A549 (cell line): ENCODE results near the gene TNIK. TPM values are rescaled to one million over a fixed set of nuclear protein-coding genes. Genes with fewer than 3 reads are reported as not detected.

Experiments used
- ATAC-seq, 2 experiments: fragments of 200-7000 bp in 1 of 2; fragments of >200 bp in 1 of 2; cut with Nextera tagmentation in 1 of 2; cut with Tn5 transposase in 1 of 2; 3 replicates each; pipeline versions ENCODE4 v1.8.0 to v1.9.1; 2018 to 2020; ENCODE audit warnings: mild to moderate bottlenecking in 1 of 2, moderate library complexity in 1 of 2
- CTCF ChIA-PET: fragments of 300-600 bp; sonication (Branson Sonifier 250); formaldehyde crosslinking; extraction: SDS; loops from one replicate; lab custom pipeline; 2021; ENCODE audit warnings: antibody characterized with exemption, inconsistent platforms; lab: Yijun Ruan, JAX
- POLR2A ChIA-PET: fragments of 350-600 bp; formaldehyde crosslinking; extraction: SDS; loops from one replicate; lab custom pipeline; 2021; ENCODE audit warnings: antibody characterized with exemption, inconsistent platforms; lab: Yijun Ruan, JAX
- DNase-seq, 2 experiments: peaks; one replicate each; pipeline versions ENCODE4 v3.0.0 to v3.0.0-alpha.2; 2011 to 2016; ENCODE audit warnings: low read depth in 1 of 2, low spot score in 1 of 2
- FAIRE-seq: peaks from 2 replicates; lab custom pipeline; 2011; peaks lifted over from hg19 to GRCh38; lab: Jason Lieb, UNC
- H3K27ac ChIP-seq, 2 experiments: fragments of >200 bp; sonication (Bioruptor Twin); formaldehyde crosslinking; 3 replicates each; pipeline ENCODE4 v1.5.1; 2016 to 2017
- H3K4me1 ChIP-seq: fragments of >200 bp; sonication (Bioruptor Twin); formaldehyde crosslinking; 3 replicates; pipeline ENCODE4 v1.6.1; 2016
- H3K4me2 ChIP-seq: fragments of >200 bp; sonication (Bioruptor Twin); formaldehyde crosslinking; 3 replicates; pipeline ENCODE4 v1.6.1; 2016
- H3K4me3 ChIP-seq: fragments of >200 bp; sonication (Bioruptor Twin); formaldehyde crosslinking; 3 replicates; pipeline ENCODE4 v1.5.1; 2016
- H3K9me3 ChIP-seq: fragments of >200 bp; sonication (Bioruptor Twin); formaldehyde crosslinking; 3 replicates; pipeline ENCODE4 v1.6.1; 2016
- CEBPB ChIP-seq, 2 experiments: fragments of >200 bp in 1 of 2; sonication (Bioruptor Twin) in 1 of 2; formaldehyde crosslinking in 1 of 2; IDR thresholded peaks; 2 replicates each; pipeline ENCODE4 v1.6.1; 2012 to 2016
- CHD4 ChIP-seq: fragments of 200-600 bp; sonication (generic); IDR thresholded peaks from 2 replicates; pipeline ENCODE4 v1.6.1; 2016; ENCODE audit warnings: antibody characterized with exemption, mild to moderate bottlenecking, borderline replicate concordance
- E2F6 ChIP-seq: IDR thresholded peaks from 2 replicates; pipeline ENCODE4 v1.6.1; 2012; ENCODE audit warnings: low read depth, borderline replicate concordance
- EHF ChIP-seq: fragments of 250-450 bp; sonication (Bioruptor Pico); IDR thresholded peaks from 2 replicates; pipeline ENCODE4 v1.5.0; 2020; ENCODE audit warnings: mild to moderate bottlenecking
- EP300 ChIP-seq, 2 experiments: fragments of >200 bp; sonication (Bioruptor Twin); formaldehyde crosslinking; IDR thresholded peaks; 2 replicates in 1 of 2; 3 replicates in 1 of 2; pipeline ENCODE4 v1.6.1; 2016 to 2017
- FOSL2 ChIP-seq, 2 experiments: fragments of 450-650 bp in 1 of 2; fragments of >200 bp in 1 of 2; sonication (Bioruptor Twin) in 1 of 2; formaldehyde crosslinking; IDR thresholded peaks; 2 replicates each; pipeline versions ENCODE4 v1.5.0 to v1.6.1; 2016 to 2020; ENCODE audit warnings: mild to moderate bottlenecking in 1 of 2, moderate library complexity in 1 of 2
- FOXS1 ChIP-seq: fragments of 250-450 bp; sonication (Bioruptor Pico); IDR thresholded peaks from 2 replicates; pipeline ENCODE4 v1.5.0; 2020; ENCODE audit warnings: mild to moderate bottlenecking, moderate library complexity
- HEYL ChIP-seq: fragments of 250-450 bp; sonication (Bioruptor Pico); IDR thresholded peaks from 2 replicates; pipeline ENCODE4 v1.8.0; 2021; ENCODE audit warnings: mild to moderate bottlenecking, moderate library complexity
- HOXA7 ChIP-seq: fragments of 250-450 bp; sonication (Bioruptor Pico); IDR thresholded peaks from 2 replicates; pipeline ENCODE4 v1.5.0; 2020; ENCODE audit warnings: mild to moderate bottlenecking, moderate library complexity
- HOXB13 ChIP-seq: fragments of 250-450 bp; sonication (Bioruptor Pico); IDR thresholded peaks from 2 replicates; pipeline ENCODE4 v1.5.0; 2020; ENCODE audit warnings: low read depth, mild to moderate bottlenecking, moderate library complexity
- JUN ChIP-seq, 2 experiments: fragments of >200 bp; sonication (Bioruptor Twin); formaldehyde crosslinking; IDR thresholded peaks; 2 replicates in 1 of 2; 3 replicates in 1 of 2; pipeline ENCODE4 v1.6.1; 2016 to 2017
- JUNB ChIP-seq: fragments of >200 bp; sonication (Bioruptor Twin); formaldehyde crosslinking; IDR thresholded peaks from 2 replicates; pipeline ENCODE4 v1.6.1; 2016
- NR3C1 ChIP-seq: fragments of >200 bp; sonication (Bioruptor Twin); formaldehyde crosslinking; IDR thresholded peaks from 3 replicates; pipeline ENCODE4 v1.6.1; 2017
- POLR2A ChIP-seq: IDR thresholded peaks from 2 replicates; pipeline ENCODE4 v1.6.1; 2012; ENCODE audit warnings: mild to moderate bottlenecking, low read length
- RAD21 ChIP-seq, 2 experiments: fragments of >200 bp in 1 of 2; sonication (Bioruptor Twin) in 1 of 2; formaldehyde crosslinking in 1 of 2; IDR thresholded peaks in 1 of 2; conservative IDR thresholded peaks in 1 of 2; 2 replicates in 1 of 2; 3 replicates in 1 of 2; pipeline ENCODE4 v1.6.1; 2012 to 2018; ENCODE audit warnings: inconsistent platforms in 1 of 2
- REST ChIP-seq: fragments of 200-600 bp; sonication (generic); IDR thresholded peaks from 2 replicates; pipeline ENCODE4 v1.6.1; 2016; ENCODE audit warnings: antibody characterized with exemption, mild to moderate bottlenecking, moderate library complexity
- TFCP2L1 ChIP-seq: fragments of 250-450 bp; sonication (Bioruptor Pico); IDR thresholded peaks from 2 replicates; pipeline ENCODE4 v1.5.0; 2021; ENCODE audit warnings: mild to moderate bottlenecking
- TP53 ChIP-seq: fragments of 250-450 bp; sonication (Bioruptor Pico); IDR thresholded peaks from 2 replicates; pipeline ENCODE4 v1.5.0; 2021; ENCODE audit warnings: mild to moderate bottlenecking, moderate library complexity
- USF2 ChIP-seq: fragments of 450-650 bp; IDR thresholded peaks from 2 replicates; pipeline ENCODE4 v1.6.1; 2014; ENCODE audit warnings: antibody characterized with exemption
- ZFP36 ChIP-seq: fragments of 450-650 bp; IDR thresholded peaks from 2 replicates; pipeline ENCODE4 v1.6.1; 2014; ENCODE audit warnings: borderline replicate concordance; ENCODE audit not compliant: partially characterized antibody
- ZSCAN20 ChIP-seq: fragments of 250-450 bp; sonication (Bioruptor Pico); IDR thresholded peaks from 2 replicates; pipeline ENCODE4 v1.8.0; 2022; ENCODE audit warnings: mild to moderate bottlenecking, moderate library complexity
- WGBS: methylation state at CpG from one replicate; pipeline ENCODE4 v1.1.6; 2017; ENCODE audit errors: missing lambda C conversion rate; 5-methylcytosine and 5-hydroxymethylcytosine counted together
- polyA plus RNA-seq, 4 experiments: library from polyadenylated mRNA; depleted of rRNA in 3 of 4; stranded (reverse); fragments of >200 nt; fragmentation: RNase III in 1 of 4; extraction: RNeasy Plus Mini Kit Qiagen cat#74134 plus additional on column Dnase treatment in 1 of 4; gene quantifications; 2 replicates in 3 of 4; 3 replicates in 1 of 4; pipeline ENCODE4 v1.2.3, GENCODE V29; 2011 to 2017
- TF ChIP-seq, protein P1 (sequence below): IDR thresholded peaks from 2 replicates; pipeline ENCODE4 v1.6.1; 2012
- TF ChIP-seq, protein P2 (sequence below): fragments of 250-450 bp; sonication (Bioruptor Pico); IDR thresholded peaks from 2 replicates; pipeline ENCODE4 v1.5.0; 2020; ENCODE audit warnings: low read depth, mild to moderate bottlenecking, moderate library complexity
- TF ChIP-seq, protein P3 (sequence below): fragments of 250-450 bp; sonication (Bioruptor Pico); IDR thresholded peaks from 2 replicates; pipeline ENCODE4 v1.5.0; 2021; ENCODE audit warnings: mild to moderate bottlenecking, moderate library complexity, borderline replicate concordance

TNIK gene
- polyA plus RNA-seq, 2 of the 4 experiments (the other 2 are of a cell fraction): 1.6 to 1.8 TPM

GRCh38 chr3:171401432-171401831, 58.8 kb downstream of the TNIK start:
- ATAC-seq (no peak), DNase-seq (no peak), FAIRE-seq (no peak)
- H3K4me3 ChIP-seq: no peak overlapping the region
- H3K4me1 ChIP-seq: no peaks in the 10 kb centered on the region
- no peak overlapping the region for H3K27ac ChIP-seq
- no peaks in the 10 kb centered on the region for H3K9me3 ChIP-seq
- no peak for TF ChIP-seq CEBPB (IDR thresholded peaks at IDR 0.05)
- TF ChIP-seq HEYL (CRISPR knock-in tag): no peak
- TF ChIP-seq HOXB13 (CRISPR knock-in tag): no peak
- TF ChIP-seq, protein P1, sequence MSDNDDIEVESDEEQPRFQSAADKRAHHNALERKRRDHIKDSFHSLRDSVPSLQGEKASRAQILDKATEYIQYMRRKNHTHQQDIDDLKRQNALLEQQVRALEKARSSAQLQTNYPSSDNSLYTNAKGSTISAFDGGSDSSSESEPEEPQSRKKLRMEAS: no peak
- TF ChIP-seq, protein P2, sequence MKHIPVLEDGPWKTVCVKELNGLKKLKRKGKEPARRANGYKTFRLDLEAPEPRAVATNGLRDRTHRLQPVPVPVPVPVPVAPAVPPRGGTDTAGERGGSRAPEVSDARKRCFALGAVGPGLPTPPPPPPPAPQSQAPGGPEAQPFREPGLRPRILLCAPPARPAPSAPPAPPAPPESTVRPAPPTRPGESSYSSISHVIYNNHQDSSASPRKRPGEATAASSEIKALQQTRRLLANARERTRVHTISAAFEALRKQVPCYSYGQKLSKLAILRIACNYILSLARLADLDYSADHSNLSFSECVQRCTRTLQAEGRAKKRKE (CRISPR knock-in tag): no peak
- no peak for TF ChIP-seq FOSL2 (IDR thresholded peaks at IDR 0.05)
- TF ChIP-seq FOSL2 (CRISPR knock-in tag; IDR thresholded peaks at IDR 0.05): no peak
- no peak for TF ChIP-seq JUNB
- no peak for TF ChIP-seq FOXS1 (CRISPR knock-in tag)
- no peak for TF ChIP-seq REST
- no peak for TF ChIP-seq JUN (IDR thresholded peaks at IDR 0.05)
- TF ChIP-seq EP300 (IDR thresholded peaks at IDR 0.05): no peak
- no peak for TF ChIP-seq CHD4
- no peak for TF ChIP-seq TFCP2L1 (CRISPR knock-in tag)
- no peak for TF ChIP-seq RAD21 (conservative IDR thresholded peaks at IDR 0.05 in 1 of 2, IDR thresholded peaks at IDR 0.05 in 1 of 2)
- TF ChIP-seq POLR2A: no peak
- no peak for TF ChIP-seq EHF (CRISPR knock-in tag)
- TF ChIP-seq E2F6: no peak
- 30% methylated on average over 1 of the region's 1 CpG for WGBS
- POLR2A ChIA-PET: no interaction called here
- H3K4me2 ChIP-seq: no peak overlapping the region
- CTCF ChIA-PET: interaction anchor here (1.5 kb wide), 1 partner anchor 11 kb away, joined by 3 read pairs; no protein-coding TSS in a partner anchor

- no peak for FAIRE-seq
- POLR2A ChIA-PET: no interaction called here
- TF ChIP-seq NR3C1 (no peak), TP53 (no peak), CEBPB (IDR thresholded peaks at IDR 0.05) (no peak), ZSCAN20 (CRISPR knock-in tag) (no peak), HOXB13 (CRISPR knock-in tag) (no peak), EP300 (IDR thresholded peaks at IDR 0.05) (no peak), USF2 (no peak), JUNB (no peak), FOXS1 (CRISPR knock-in tag) (no peak), HOXA7 (CRISPR knock-in tag) (no peak), ZFP36 (no peak)
- TF ChIP-seq, protein P2 (CRISPR knock-in tag): no peak
- TF ChIP-seq, protein P3, sequence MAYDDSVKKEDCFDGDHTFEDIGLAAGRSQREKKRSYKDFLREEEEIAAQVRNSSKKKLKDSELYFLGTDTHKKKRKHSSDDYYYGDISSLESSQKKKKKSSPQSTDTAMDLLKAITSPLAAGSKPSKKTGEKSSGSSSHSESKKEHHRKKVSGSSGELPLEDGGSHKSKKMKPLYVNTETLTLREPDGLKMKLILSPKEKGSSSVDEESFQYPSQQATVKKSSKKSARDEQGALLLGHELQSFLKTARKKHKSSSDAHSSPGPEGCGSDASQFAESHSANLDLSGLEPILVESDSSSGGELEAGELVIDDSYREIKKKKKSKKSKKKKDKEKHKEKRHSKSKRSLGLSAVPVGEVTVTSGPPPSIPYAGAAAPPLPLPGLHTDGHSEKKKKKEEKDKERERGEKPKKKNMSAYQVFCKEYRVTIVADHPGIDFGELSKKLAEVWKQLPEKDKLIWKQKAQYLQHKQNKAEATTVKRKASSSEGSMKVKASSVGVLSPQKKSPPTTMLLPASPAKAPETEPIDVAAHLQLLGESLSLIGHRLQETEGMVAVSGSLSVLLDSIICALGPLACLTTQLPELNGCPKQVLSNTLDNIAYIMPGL (CRISPR knock-in tag): no peak
- TF ChIP-seq, protein P1: no peak
- TF ChIP-seq, all 56 proteins: peak for 0
Measured at GRCh38 chr3:171399842-171400241, 60.4 kb downstream of the TNIK start.

More at GRCh38 chr3:171399842-171400241, 60.4 kb downstream of the TNIK start:
- Histone ChIP-seq H3K4me2 (no peak overlapping the region), H3K9me3 (no peaks in the 10 kb centered on the region), H3K4me1 (no peaks in the 10 kb centered on the region), H3K4me3 (no peak overlapping the region), H3K27ac (no peak overlapping the region)
- 44% methylated on average over 2 of the region's 2 CpGs for WGBS
- no peak for DNase-seq
- CTCF ChIA-PET: no interaction called here
- ATAC-seq: no peak
